ENCODE data around the gene CD244.

DNA sequence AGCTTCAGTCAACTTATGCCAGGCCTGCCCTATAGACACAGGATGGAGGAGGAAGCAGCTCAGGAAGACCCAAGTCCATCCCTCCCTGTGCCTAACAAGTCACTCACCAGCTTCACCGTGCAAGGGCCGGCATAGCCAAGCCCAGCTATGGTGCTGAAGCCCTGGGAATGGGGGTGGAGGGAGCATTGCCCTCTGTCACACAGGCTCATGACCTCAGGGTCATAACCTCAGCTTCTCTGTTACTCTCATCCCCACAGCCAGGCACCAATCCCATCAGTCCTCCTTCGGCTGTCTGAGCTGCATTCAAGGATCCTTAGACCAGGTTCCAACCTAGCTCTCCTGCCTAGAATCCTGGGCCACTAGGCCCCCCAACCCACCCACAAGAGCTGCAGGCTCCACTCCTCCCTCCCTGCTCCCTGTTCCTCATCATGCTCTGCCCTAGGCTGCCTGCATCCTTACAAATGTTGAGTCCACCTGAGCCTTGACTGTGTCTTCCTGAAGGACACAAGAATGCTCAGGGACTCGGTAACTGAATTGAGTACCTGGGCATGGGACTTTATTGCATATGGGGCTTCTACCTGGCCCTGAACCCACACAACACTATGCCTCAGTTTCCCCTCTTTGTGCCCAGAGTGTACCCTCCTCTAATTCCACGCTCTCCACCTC is 1.7 kb downstream of the CD244 start:
- TF ChIP-seq, protein P1, sequence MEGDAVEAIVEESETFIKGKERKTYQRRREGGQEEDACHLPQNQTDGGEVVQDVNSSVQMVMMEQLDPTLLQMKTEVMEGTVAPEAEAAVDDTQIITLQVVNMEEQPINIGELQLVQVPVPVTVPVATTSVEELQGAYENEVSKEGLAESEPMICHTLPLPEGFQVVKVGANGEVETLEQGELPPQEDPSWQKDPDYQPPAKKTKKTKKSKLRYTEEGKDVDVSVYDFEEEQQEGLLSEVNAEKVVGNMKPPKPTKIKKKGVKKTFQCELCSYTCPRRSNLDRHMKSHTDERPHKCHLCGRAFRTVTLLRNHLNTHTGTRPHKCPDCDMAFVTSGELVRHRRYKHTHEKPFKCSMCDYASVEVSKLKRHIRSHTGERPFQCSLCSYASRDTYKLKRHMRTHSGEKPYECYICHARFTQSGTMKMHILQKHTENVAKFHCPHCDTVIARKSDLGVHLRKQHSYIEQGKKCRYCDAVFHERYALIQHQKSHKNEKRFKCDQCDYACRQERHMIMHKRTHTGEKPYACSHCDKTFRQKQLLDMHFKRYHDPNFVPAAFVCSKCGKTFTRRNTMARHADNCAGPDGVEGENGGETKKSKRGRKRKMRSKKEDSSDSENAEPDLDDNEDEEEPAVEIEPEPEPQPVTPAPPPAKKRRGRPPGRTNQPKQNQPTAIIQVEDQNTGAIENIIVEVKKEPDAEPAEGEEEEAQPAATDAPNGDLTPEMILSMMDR (IDR thresholded peaks at IDR 0.05): no peak
- no peak for TF ChIP-seq POLR2A (IDR thresholded peaks at IDR 0.05)
- no peak for TF ChIP-seq POLR2AphosphoS5 (IDR thresholded peaks at IDR 0.05; ENCODE audit: insufficient read depth in 1 of 2, low read depth in 1 of 2)
